Suprapubic skin (tissue), 4 donors: Measurements from ENCODE around the gene FBXO7. TPM values are rescaled to one million over a fixed set of nuclear protein-coding genes. Genes with fewer than 3 reads are reported as not detected.

Source experiments
- DNase-seq, 2 donors: peaks; one replicate each; pipeline ENCODE4 v3.0.0-alpha.2; 2019; ENCODE audit warnings: low spot score in 2 of 2
- H3K27ac ChIP-seq: fragments of 200-600 bp; sonication (generic); one replicate; pipeline ENCODE4 v1.5.1; 2019
- H3K27me3 ChIP-seq: fragments of 200-600 bp; sonication (generic); one replicate; pipeline ENCODE4 v1.5.1; 2019
- H3K36me3 ChIP-seq: fragments of 200-600 bp; sonication (generic); one replicate; pipeline ENCODE4 v1.5.1; 2019
- H3K4me1 ChIP-seq: fragments of 200-600 bp; sonication (generic); one replicate; pipeline ENCODE4 v1.5.1; 2019
- H3K4me3 ChIP-seq: fragments of 200-600 bp; sonication (generic); one replicate; pipeline ENCODE4 v1.5.1; 2019; ENCODE audit warnings: mild to moderate bottlenecking
- H3K9me3 ChIP-seq: fragments of 200-600 bp; sonication (generic); one replicate; pipeline ENCODE4 v1.5.1; 2019
- CTCF ChIP-seq, 2 donors: fragments of 200-600 bp in 1 of 2; fragments of 450-650 bp in 1 of 2; sonication (generic) in 1 of 2; IDR thresholded peaks; one replicate each; pipeline ENCODE4 v1.5.1; 2016 to 2019; ENCODE audit warnings: antibody characterized with exemption in 2 of 2, mild to moderate bottlenecking in 1 of 2, moderate library complexity in 1 of 2
- EP300 ChIP-seq: sonication (generic); formaldehyde crosslinking; IDR thresholded peaks from one replicate; pipeline ENCODE4 v1.6.1; 2017; ENCODE audit warnings: antibody characterized with exemption
- POLR2A ChIP-seq, 2 donors: fragments of 450-650 bp; IDR thresholded peaks; one replicate each; pipeline ENCODE4 v1.6.1; 2017; ENCODE audit warnings: antibody characterized with exemption in 2 of 2, mild to moderate bottlenecking in 2 of 2, moderate library complexity in 2 of 2
- POLR2AphosphoS5 ChIP-seq, 3 donors: sonication (generic); formaldehyde crosslinking; IDR thresholded peaks; one replicate each; pipeline ENCODE4 v1.6.1; 2017; ENCODE audit warnings: antibody characterized with exemption in 3 of 3
- WGBS: methylation state at CpG from one replicate; pipeline ENCODE4 v1.1.5; 2018; 5-methylcytosine and 5-hydroxymethylcytosine counted together
- total RNA-seq, 4 donors: library from RNA; depleted of rRNA; stranded (reverse); fragments of >200 nt; gene quantifications; one replicate each; pipeline ENCODE4 v1.1.0, GENCODE V29; 2016

The FBXO7 gene
- total RNA-seq, 4 donors from 2014 or later, result 59.8 to 87.9 (median 81.8) TPM

- H3K4me3 ChIP-seq, result no peak overlapping the region
- H3K27ac ChIP-seq, result no peak overlapping the region
- no peaks in the 10 kb centered on the region for H3K9me3 ChIP-seq
- WGBS, result 94% methylated on average over 13 of the region's 13 CpGs
- no peak for TF ChIP-seq EP300
- TF ChIP-seq POLR2A (IDR thresholded peaks at IDR 0.05), result no peak
- no peak for TF ChIP-seq CTCF (IDR thresholded peaks at IDR 0.05)
- no peak for TF ChIP-seq POLR2AphosphoS5 (IDR thresholded peaks at IDR 0.05)
- H3K36me3 ChIP-seq, result no peaks in the 10 kb centered on the region
- peak in 1 of 2 donors; percentile 41 for DNase-seq
- no peaks in the 10 kb centered on the region for H3K27me3 ChIP-seq
- peaks cover 5% of the 10 kb centered on the region for H3K4me1 ChIP-seq
These were observed 66.9 kb downstream of the FBXO7 start for GRCh38 chr22:32541481-32541880.

GRCh38 chr22:32542066-32542676 is 67.6 kb downstream of the FBXO7 start:
- Histone ChIP-seq H3K4me3 (no peak overlapping the region), H3K36me3 (no peaks in the 10 kb centered on the region), H3K9me3 (no peaks in the 10 kb centered on the region), H3K27ac (no peak overlapping the region), H3K4me1 (peaks cover 9% of the 10 kb centered on the region), H3K27me3 (no peaks in the 10 kb centered on the region)
- TF ChIP-seq POLR2AphosphoS5 (IDR thresholded peaks at IDR 0.05) (no peak), EP300 (no peak), POLR2A (IDR thresholded peaks at IDR 0.05) (no peak), CTCF (IDR thresholded peaks at IDR 0.05) (no peak)
- DNase-seq, result peak in 1 of 2 donors; percentile 4
- 92% methylated on average over 8 of the region's 8 CpGs for WGBS

GRCh38 chr22:32542677-32543357 is 68.2 kb downstream of the FBXO7 start:
- WGBS, result 82% methylated on average over 16 of the region's 17 CpGs
- no peaks in the 10 kb centered on the region for H3K9me3 ChIP-seq
- no peaks in the 10 kb centered on the region for H3K27me3 ChIP-seq
- no peak for TF ChIP-seq CTCF (IDR thresholded peaks at IDR 0.05)
- no peak for TF ChIP-seq POLR2A (IDR thresholded peaks at IDR 0.05)
- no peak for TF ChIP-seq POLR2AphosphoS5 (IDR thresholded peaks at IDR 0.05)
- no peak for TF ChIP-seq EP300
- H3K4me3 ChIP-seq, result no peak overlapping the region
- no peak overlapping the region for H3K27ac ChIP-seq
- peaks cover 9% of the 10 kb centered on the region for H3K4me1 ChIP-seq
- H3K36me3 ChIP-seq, result no peaks in the 10 kb centered on the region
- no peak for DNase-seq

GRCh38 chr22:32544953-32545558 is 70.4 kb downstream of the FBXO7 start:
- Histone ChIP-seq H3K27ac (no peak overlapping the region), H3K27me3 (no peaks in the 10 kb centered on the region), H3K4me1 (peaks cover 9% of the 10 kb centered on the region), H3K4me3 (no peak overlapping the region), H3K36me3 (no peaks in the 10 kb centered on the region), H3K9me3 (no peaks in the 10 kb centered on the region)
- 91% methylated on average over 6 of the region's 6 CpGs for WGBS
- DNase-seq, result peak in 1 of 2 donors; percentile 35
- no peak for TF ChIP-seq EP300
- TF ChIP-seq POLR2A (IDR thresholded peaks at IDR 0.05), result no peak
- TF ChIP-seq POLR2AphosphoS5 (IDR thresholded peaks at IDR 0.05), result no peak
- no peak for TF ChIP-seq CTCF (IDR thresholded peaks at IDR 0.05)

GRCh38 chr22:32545801-32546200 is 71.2 kb downstream of the FBXO7 start:
- Histone ChIP-seq H3K9me3 (no peaks in the 10 kb centered on the region), H3K4me3 (no peak overlapping the region), H3K4me1 (peaks cover 9% of the 10 kb centered on the region), H3K36me3 (no peaks in the 10 kb centered on the region), H3K27me3 (no peaks in the 10 kb centered on the region), H3K27ac (no peak overlapping the region)
- 86% methylated on average over 4 of the region's 4 CpGs for WGBS
- TF ChIP-seq POLR2A (IDR thresholded peaks at IDR 0.05), result no peak
- TF ChIP-seq EP300, result no peak
- no peak for TF ChIP-seq POLR2AphosphoS5 (IDR thresholded peaks at IDR 0.05)
- no peak for TF ChIP-seq CTCF (IDR thresholded peaks at IDR 0.05)
- DNase-seq, result peak in 1 of 2 donors; percentile 54
